SU-DHL-6 (cell line): ENCODE results near the gene INTS6.

Source experiments
- H2AFZ ChIP-seq: fragments of 200-600 bp; sonication (generic); 2 replicates; pipeline ENCODE4 v1.6.1; 2014; ENCODE audit warnings: low read depth, mild to moderate bottlenecking, moderate library complexity, mixed read lengths, antibody characterized with exemption, low read length; ENCODE audit not compliant: severe bottlenecking
- H3F3A ChIP-seq: fragments of 200-600 bp; shearing (Covaris generic); 2 replicates; pipeline ENCODE4 v1.6.0; 2016; ENCODE audit warnings: antibody characterized with exemption, mild to moderate bottlenecking; ENCODE audit not compliant: insufficient read depth
- H3K27ac ChIP-seq: fragments of 200-600 bp; sonication (generic); 2 replicates; pipeline ENCODE4 v1.5.1; 2016; ENCODE audit warnings: low read depth, mild to moderate bottlenecking, low read length, moderate library complexity, mixed read lengths
- H3K27me3 ChIP-seq: fragments of 200-600 bp; sonication (generic), shearing (Covaris generic); 2 replicates; pipeline ENCODE4 v1.6.0; 2014; ENCODE audit warnings: mild to moderate bottlenecking, low read length
- H3K36me3 ChIP-seq: fragments of 200-600 bp; sonication (generic); 2 replicates; pipeline ENCODE4 v1.6.1; 2014; ENCODE audit warnings: mild to moderate bottlenecking, low read length, mixed read lengths
- H3K4me2 ChIP-seq: fragments of 300-600, 200-600 bp; shearing (Covaris generic), sonication (generic); 2 replicates; pipeline ENCODE4 v1.6.0; 2014; ENCODE audit warnings: low read length, low read depth, mild to moderate bottlenecking; ENCODE audit not compliant: poor library complexity, severe bottlenecking
- H3K4me3 ChIP-seq: fragments of 200-600 bp; sonication (generic); 2 replicates; pipeline ENCODE4 v1.5.1; 2014; ENCODE audit warnings: antibody characterized with exemption, low read length, mild to moderate bottlenecking, mixed read lengths; ENCODE audit not compliant: insufficient read depth, poor library complexity, severe bottlenecking
- H3K79me2 ChIP-seq: fragments of 200-600 bp; sonication (generic); 2 replicates; pipeline ENCODE4 v1.6.1; 2014; ENCODE audit warnings: mild to moderate bottlenecking, low read length, moderate library complexity; ENCODE audit not compliant: insufficient read depth
- H3K9ac ChIP-seq: fragments of 200-600 bp; sonication (generic); 2 replicates; pipeline ENCODE4 v1.7.0; 2014; ENCODE audit warnings: mild to moderate bottlenecking, low read length
- H3K9me2 ChIP-seq: fragments of 200-600 bp; sonication (generic); replicated peaks from 2 replicates; pipeline ENCODE4 v1.6.1; 2014; ENCODE audit warnings: low read length; ENCODE audit not compliant: insufficient read depth
- H3K9me3 ChIP-seq: fragments of 200-600 bp; sonication (generic); 2 replicates; pipeline ENCODE4 v1.6.1; 2014; ENCODE audit warnings: low read length, mixed read lengths; ENCODE audit not compliant: insufficient read depth
- H4K20me1 ChIP-seq: fragments of 200-600 bp; sonication (generic); 2 replicates; pipeline ENCODE4 v1.6.1; 2014; ENCODE audit warnings: low read depth, mild to moderate bottlenecking, antibody characterized with exemption, low read length, moderate library complexity, mixed read lengths
- CTCF ChIP-seq: fragments of 200-600 bp; sonication (generic); IDR thresholded peaks from one replicate; pipeline ENCODE4 v1.5.1; 2017; ENCODE audit warnings: antibody characterized with exemption, mild to moderate bottlenecking, low read length, moderate library complexity; ENCODE audit not compliant: insufficient read depth, poor library complexity, severe bottlenecking
- EZH2phosphoT487 ChIP-seq: fragments of 200-600 bp; sonication (generic), shearing (Covaris generic); conservative IDR thresholded peaks from 2 replicates; pipeline ENCODE4 v1.6.1; 2018; ENCODE audit warnings: mild to moderate bottlenecking, antibody characterized with exemption, low read length, moderate library complexity, mixed read lengths

Gene INTS6

DNA sequence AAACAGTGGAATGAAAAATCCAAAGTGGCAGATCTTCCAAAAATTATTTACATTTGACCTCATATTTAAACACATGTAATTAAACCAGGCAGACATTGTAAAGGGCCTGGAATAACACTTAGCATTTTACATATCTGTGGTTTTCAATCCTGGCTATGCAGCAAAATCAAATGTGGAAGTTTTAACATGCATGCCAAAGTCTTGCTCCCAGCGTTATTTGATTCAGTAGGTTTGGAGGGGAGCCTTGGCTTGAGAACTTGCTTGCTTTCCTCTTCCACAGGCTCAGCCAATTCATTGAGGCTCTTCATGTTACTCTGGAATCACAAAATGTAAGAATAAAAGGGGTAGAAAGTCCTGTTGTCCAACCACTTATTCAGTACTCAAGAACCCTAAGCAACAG, 42.5 kb upstream of the INTS6 start:
- Histone ChIP-seq H3K27ac (no peak overlapping the region), H3K4me2 (no peak overlapping the region), H3K36me3 (no peaks in the 10 kb centered on the region), H3K9me2 (no peaks in the 10 kb centered on the region), H3F3A (no peaks in the 10 kb centered on the region), H2AFZ (no peak overlapping the region), H3K9me3 (no peaks in the 10 kb centered on the region), H3K9ac (no peak overlapping the region), H3K4me3 (no peak overlapping the region), H3K79me2 (no peaks in the 10 kb centered on the region), H3K27me3 (no peaks in the 10 kb centered on the region), H4K20me1 (no peaks in the 10 kb centered on the region)
- TF ChIP-seq EZH2phosphoT487 (no peak), CTCF (no peak)

DNA sequence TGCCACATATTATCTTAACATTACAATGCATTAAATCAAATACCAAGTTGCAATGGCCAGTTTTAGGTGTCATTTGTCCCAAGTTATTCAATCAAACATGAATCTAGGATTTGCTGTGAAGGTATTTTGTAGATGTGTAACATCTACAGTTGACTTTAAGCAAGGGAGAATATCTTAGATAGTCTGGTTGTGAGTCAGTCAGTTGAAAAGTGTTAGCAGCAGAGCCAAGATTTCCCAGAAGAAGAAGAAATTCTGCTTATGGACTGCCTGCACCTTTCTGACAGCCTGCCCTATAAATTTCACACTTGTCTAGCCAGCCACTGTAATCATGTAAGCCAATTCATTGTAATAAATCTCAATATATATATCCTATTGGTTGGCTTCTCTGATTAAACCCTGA, 41.3 kb upstream of the INTS6 start:
- TF ChIP-seq EZH2phosphoT487 (no peak), CTCF (no peak)

DNA sequence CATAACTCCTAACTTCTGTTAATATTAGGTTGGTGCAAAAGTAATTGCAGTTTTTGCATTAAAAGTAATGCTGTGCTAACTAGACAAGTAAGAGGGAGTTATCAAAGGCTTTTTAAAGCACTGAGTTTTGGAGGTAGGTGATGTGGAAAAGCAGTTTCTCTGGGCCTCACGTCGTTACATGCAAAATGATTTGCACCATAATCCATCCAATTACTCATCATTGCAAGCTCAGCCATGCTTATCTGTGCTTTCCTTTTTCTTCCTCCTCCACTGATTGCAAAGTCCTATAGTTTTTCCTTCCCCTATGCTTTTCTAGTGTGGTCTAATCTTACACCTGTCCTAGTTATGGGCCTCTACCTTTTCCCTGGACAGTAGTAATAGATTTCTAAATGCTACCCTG, 35.4 kb upstream of the INTS6 start:
- no peak overlapping the region for H2AFZ ChIP-seq
- no peak overlapping the region for H3K27ac ChIP-seq
- no peak overlapping the region for H3K4me2 ChIP-seq
- H4K20me1 ChIP-seq, result no peaks in the 10 kb centered on the region
- no peaks in the 10 kb centered on the region for H3K79me2 ChIP-seq
- no peak overlapping the region for H3K9ac ChIP-seq
- no peaks in the 10 kb centered on the region for H3K9me3 ChIP-seq
- no peak for TF ChIP-seq CTCF
- TF ChIP-seq EZH2phosphoT487, result no peak
- no peaks in the 10 kb centered on the region for H3F3A ChIP-seq
- no peaks in the 10 kb centered on the region for H3K36me3 ChIP-seq
- H3K4me3 ChIP-seq, result no peak overlapping the region
- no peaks in the 10 kb centered on the region for H3K27me3 ChIP-seq
- H3K9me2 ChIP-seq, result no peaks in the 10 kb centered on the region

More for the DNA sequence above, 41.3 kb upstream of the INTS6 start:
- Histone ChIP-seq H4K20me1 (no peaks in the 10 kb centered on the region), H3K9me3 (no peaks in the 10 kb centered on the region), H3K9me2 (no peaks in the 10 kb centered on the region), H3K4me2 (no peak overlapping the region), H2AFZ (no peak overlapping the region), H3K36me3 (no peaks in the 10 kb centered on the region), H3F3A (no peaks in the 10 kb centered on the region), H3K9ac (no peak overlapping the region), H3K4me3 (no peak overlapping the region), H3K27me3 (no peaks in the 10 kb centered on the region), H3K79me2 (no peaks in the 10 kb centered on the region), H3K27ac (no peak overlapping the region)
